Esophagus muscularis mucosa (tissue), 4 donors: ENCODE data around the gene DERA. TPM values are rescaled to one million over a fixed set of nuclear protein-coding genes. Genes with fewer than 3 reads are reported as not detected.

Experiments
- DNase-seq: peaks from one replicate; pipeline ENCODE4 v3.0.0-alpha.2; 2017; ENCODE audit errors: extremely low spot score
- H3K27ac ChIP-seq, 4 donors: fragments of 200-600 bp; sonication (generic); replicated peaks in 1 of 4; 1 replicate in 3 of 4; 2 replicates in 1 of 4; pipeline ENCODE4 v1.5.1; 2016 to 2019; ENCODE audit warnings: mild to moderate bottlenecking in 1 of 4
- H3K27me3 ChIP-seq, 4 donors: fragments of 200-600 bp; sonication (generic); one replicate each; pipeline versions ENCODE4 v1.5.1 to v1.6.0; 2016 to 2019
- H3K36me3 ChIP-seq, 4 donors: fragments of 200-600 bp; sonication (generic); one replicate each; pipeline ENCODE4 v1.5.1; 2016 to 2019
- H3K4me1 ChIP-seq, 4 donors: fragments of 200-600 bp; sonication (generic); one replicate each; pipeline ENCODE4 v1.5.1; 2016 to 2019
- H3K4me3 ChIP-seq, 4 donors: fragments of 200-600 bp; sonication (generic); 1 replicate in 2 of 4; 2 replicates in 2 of 4; pipeline ENCODE4 v1.5.1; 2016 to 2019; ENCODE audit warnings: mild to moderate bottlenecking in 4 of 4, moderate library complexity in 1 of 4
- H3K9me3 ChIP-seq, 4 donors: fragments of 200-600 bp; sonication (generic); 1 replicate in 3 of 4; 2 replicates in 1 of 4; pipeline ENCODE4 v1.5.1; 2016 to 2019
- EP300 ChIP-seq: sonication (generic); formaldehyde crosslinking; IDR thresholded peaks from one replicate; pipeline ENCODE4 v1.6.1; 2017; ENCODE audit warnings: antibody characterized with exemption
- POLR2A ChIP-seq: fragments of 450-650 bp; IDR thresholded peaks from one replicate; pipeline ENCODE4 v1.6.1; 2017; ENCODE audit warnings: antibody characterized with exemption, moderate library complexity, mild to moderate bottlenecking, low read depth
- POLR2AphosphoS5 ChIP-seq, 2 donors: sonication (generic); formaldehyde crosslinking; IDR thresholded peaks; one replicate each; pipeline ENCODE4 v1.6.1; 2017; ENCODE audit warnings: antibody characterized with exemption in 2 of 2
- WGBS: methylation state at CpG from one replicate; pipeline ENCODE4 v1.1.5; 2018; 5-methylcytosine and 5-hydroxymethylcytosine counted together
- intact Hi-C: fragments of 100-400 bp; cut with DNase I; formaldehyde crosslinking; loops from one replicate; pipeline ENCODE4 v1.15.1; 2023
- total RNA-seq, 4 donors: library from RNA; depleted of rRNA; stranded (reverse); fragments of >200 nt; gene quantifications; one replicate each; pipeline versions ENCODE4 v1.1.0 to v1.2.1, GENCODE V29; 2016
- TF ChIP-seq, protein P1 (sequence below), 3 experiments: fragments of 200-600 bp in 2 of 3; fragments of 450-650 bp in 1 of 3; sonication (generic) in 2 of 3; IDR thresholded peaks; one replicate each; pipeline ENCODE4 v1.5.1; 2017 to 2019; ENCODE audit warnings: antibody characterized with exemption in 3 of 3, mild to moderate bottlenecking in 2 of 3, moderate library complexity in 1 of 3

DERA gene
- total RNA-seq, 4 donors from 2014 or later, result 30.6 to 47.3 (median 34.3) TPM

DNA sequence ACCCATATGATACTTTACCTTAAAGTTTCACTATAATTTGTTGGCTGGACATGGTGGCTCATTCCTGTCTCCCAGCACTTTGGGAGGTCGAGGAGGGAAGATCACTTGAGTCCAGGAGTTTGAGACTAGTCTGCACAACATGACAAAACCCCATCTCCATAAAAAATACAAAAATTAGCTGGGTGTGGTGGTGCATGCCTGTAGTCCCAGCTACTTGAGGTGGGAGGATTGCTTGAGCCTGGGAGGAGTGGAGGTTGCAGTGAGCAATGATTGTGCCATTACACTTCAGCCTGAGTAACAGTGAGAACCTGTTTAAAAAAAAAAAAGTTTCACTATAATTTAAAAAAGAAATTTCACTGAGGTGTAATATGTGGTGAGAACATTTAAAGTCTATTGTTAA is 21.2 kb downstream of the DERA start:
- 93% methylated on average over 1 of the region's 1 CpG for WGBS
- H3K36me3 ChIP-seq, result no peaks in the 10 kb centered on the region

DNA sequence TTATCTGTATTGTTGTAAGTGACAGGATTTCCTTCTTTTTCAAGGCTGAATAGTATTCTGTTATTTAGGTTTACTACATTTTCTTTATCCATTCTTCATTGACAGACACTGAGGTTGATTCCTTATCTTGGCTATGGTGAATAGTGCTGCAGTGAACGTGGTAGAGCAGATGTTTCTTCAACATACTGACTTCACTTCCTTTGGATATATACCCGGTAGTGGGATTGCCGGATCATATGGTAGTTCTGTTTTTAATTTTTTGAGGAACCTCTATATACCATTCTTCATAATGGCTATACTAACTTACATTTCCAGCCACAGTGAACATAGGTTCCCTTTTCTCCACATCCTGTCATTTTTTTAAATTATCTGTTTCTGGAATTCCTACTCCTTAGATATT is 21.8 kb downstream of the DERA start:
- no peaks in the 10 kb centered on the region for H3K27me3 ChIP-seq
- intact Hi-C loops, result no loop called here
- H3K36me3 ChIP-seq, result no peaks in the 10 kb centered on the region
- H3K4me1 ChIP-seq, result peaks cover 11 to 34% (median 27%) of the 10 kb centered on the region in 4 donors
- no peaks in the 10 kb centered on the region for H3K9me3 ChIP-seq
- DNase-seq, result no peak
- TF ChIP-seq POLR2AphosphoS5 (IDR thresholded peaks at IDR 0.05), result no peak
- no peak for TF ChIP-seq POLR2A
- TF ChIP-seq EP300, result no peak
- TF ChIP-seq, protein P1, sequence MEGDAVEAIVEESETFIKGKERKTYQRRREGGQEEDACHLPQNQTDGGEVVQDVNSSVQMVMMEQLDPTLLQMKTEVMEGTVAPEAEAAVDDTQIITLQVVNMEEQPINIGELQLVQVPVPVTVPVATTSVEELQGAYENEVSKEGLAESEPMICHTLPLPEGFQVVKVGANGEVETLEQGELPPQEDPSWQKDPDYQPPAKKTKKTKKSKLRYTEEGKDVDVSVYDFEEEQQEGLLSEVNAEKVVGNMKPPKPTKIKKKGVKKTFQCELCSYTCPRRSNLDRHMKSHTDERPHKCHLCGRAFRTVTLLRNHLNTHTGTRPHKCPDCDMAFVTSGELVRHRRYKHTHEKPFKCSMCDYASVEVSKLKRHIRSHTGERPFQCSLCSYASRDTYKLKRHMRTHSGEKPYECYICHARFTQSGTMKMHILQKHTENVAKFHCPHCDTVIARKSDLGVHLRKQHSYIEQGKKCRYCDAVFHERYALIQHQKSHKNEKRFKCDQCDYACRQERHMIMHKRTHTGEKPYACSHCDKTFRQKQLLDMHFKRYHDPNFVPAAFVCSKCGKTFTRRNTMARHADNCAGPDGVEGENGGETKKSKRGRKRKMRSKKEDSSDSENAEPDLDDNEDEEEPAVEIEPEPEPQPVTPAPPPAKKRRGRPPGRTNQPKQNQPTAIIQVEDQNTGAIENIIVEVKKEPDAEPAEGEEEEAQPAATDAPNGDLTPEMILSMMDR (IDR thresholded peaks at IDR 0.05), result no peak
- WGBS, result 68% methylated on average over 3 of the region's 3 CpGs
- no peak overlapping the region for H3K4me3 ChIP-seq
- H3K27ac ChIP-seq, result no peak overlapping the region

More for the DNA sequence above, 21.2 kb downstream of the DERA start:
- Histone ChIP-seq H3K27ac (no peak overlapping the region), H3K4me3 (no peak overlapping the region), H3K9me3 (no peaks in the 10 kb centered on the region), H3K4me1 (peaks cover 11 to 40% (median 32%) of the 10 kb centered on the region in 4 donors), H3K27me3 (no peaks in the 10 kb centered on the region)
- no peak for DNase-seq
- TF ChIP-seq POLR2A, result no peak
- TF ChIP-seq EP300, result no peak
- TF ChIP-seq POLR2AphosphoS5 (IDR thresholded peaks at IDR 0.05), result no peak
- TF ChIP-seq, protein P1 (IDR thresholded peaks at IDR 0.05), result no peak
- intact Hi-C loops, result no loop called here

DNA sequence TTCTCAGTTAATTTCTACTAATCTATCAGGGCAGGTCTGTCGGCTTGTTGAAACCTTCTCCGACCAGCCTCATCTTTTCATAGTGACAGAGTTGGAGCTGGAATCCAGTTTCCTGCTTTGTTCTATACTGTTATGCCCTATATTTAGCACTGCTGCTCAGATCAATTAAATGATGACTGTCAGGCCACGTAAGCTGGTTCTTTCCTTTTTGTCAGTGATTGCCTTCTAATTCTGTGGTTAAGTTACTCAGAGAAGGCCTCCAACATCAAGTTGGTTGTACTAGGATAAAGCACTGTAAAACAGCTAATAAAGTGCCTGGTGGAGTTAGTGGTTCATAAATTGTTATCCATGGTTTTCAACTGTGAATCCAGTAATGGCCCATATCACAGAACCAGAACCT is 22.6 kb downstream of the DERA start:
- intact Hi-C loops, result no loop called here
- Histone ChIP-seq H3K27me3 (no peaks in the 10 kb centered on the region), H3K4me1 (peaks cover 4 to 26% (median 19%) of the 10 kb centered on the region in 4 donors), H3K36me3 (no peaks in the 10 kb centered on the region), H3K9me3 (peaks cover 0 to 1% (median under 1%) of the 10 kb centered on the region in 4 donors), H3K4me3 (no peak overlapping the region), H3K27ac (peak overlapping the region; percentile 0 to 43 (median 38))
- no peak for TF ChIP-seq POLR2A
- WGBS, result 61% methylated on average over 3 of the region's 3 CpGs
- DNase-seq, result no peak

DNA sequence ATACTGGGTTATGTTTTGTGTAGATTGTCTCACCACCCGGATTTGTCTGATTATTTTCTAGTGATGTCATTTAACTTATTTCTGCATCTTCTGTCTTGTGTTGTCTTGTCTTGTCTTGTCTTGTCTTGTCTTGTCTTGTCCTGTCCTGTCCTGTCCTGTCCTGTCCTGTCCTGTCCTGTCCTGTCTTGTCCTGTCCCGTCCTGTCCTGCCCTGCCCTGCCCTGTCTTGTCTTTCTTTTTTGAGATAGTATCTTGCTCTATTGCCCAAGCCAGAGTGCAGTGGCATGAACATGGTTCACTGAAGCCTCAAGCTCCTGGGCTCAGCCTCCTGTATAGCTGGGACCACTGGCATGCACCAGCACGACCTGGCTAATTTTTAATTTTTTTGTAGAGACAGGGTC is 25.6 kb downstream of the DERA start:
- WGBS, result 96% methylated on average over 3 of the region's 3 CpGs
- H3K36me3 ChIP-seq, result no peaks in the 10 kb centered on the region
- H3K27ac ChIP-seq, result no peak overlapping the region
- no peaks in the 10 kb centered on the region for H3K27me3 ChIP-seq
- no peak overlapping the region for H3K4me3 ChIP-seq
- TF ChIP-seq POLR2A, result no peak
- TF ChIP-seq POLR2AphosphoS5 (IDR thresholded peaks at IDR 0.05), result no peak
- no peak for TF ChIP-seq EP300
- TF ChIP-seq, protein P1 (IDR thresholded peaks at IDR 0.05), result no peak
- peaks cover 0 to 11% (median 5%) of the 10 kb centered on the region in 4 donors for H3K4me1 ChIP-seq
- H3K9me3 ChIP-seq, result peaks cover 0 to 6% (median 3%) of the 10 kb centered on the region in 4 donors
- DNase-seq, result no peak
- intact Hi-C loops, result no loop called here

DNA sequence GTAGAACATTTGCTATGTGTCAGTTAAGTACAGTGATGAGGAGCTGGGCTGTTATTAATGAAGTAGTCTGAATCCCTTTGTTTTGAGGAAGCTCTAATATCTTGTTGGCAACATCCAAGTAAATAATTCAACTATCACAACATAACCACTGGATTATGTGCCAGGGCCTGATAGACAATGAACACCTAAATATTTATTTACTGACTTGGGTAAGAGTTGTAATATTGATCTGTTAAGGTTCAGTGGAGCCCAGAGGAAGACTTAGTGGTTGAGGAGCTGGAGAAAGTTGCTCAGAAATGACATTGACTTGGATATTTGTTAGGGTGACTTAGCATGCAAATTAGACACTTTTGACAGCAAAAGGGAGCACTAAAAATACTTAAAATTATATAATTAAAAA is 26.8 kb downstream of the DERA start:
- intact Hi-C loops, result no loop called here
- Histone ChIP-seq H3K36me3 (no peaks in the 10 kb centered on the region), H3K27me3 (no peaks in the 10 kb centered on the region), H3K4me1 (peaks cover 0 to 11% (median 5%) of the 10 kb centered on the region in 4 donors), H3K4me3 (no peak overlapping the region), H3K9me3 (peaks cover 0 to 6% (median 3%) of the 10 kb centered on the region in 4 donors), H3K27ac (no peak overlapping the region)
- no peak for DNase-seq
- no peak for TF ChIP-seq EP300
- no peak for TF ChIP-seq POLR2AphosphoS5 (IDR thresholded peaks at IDR 0.05)
- TF ChIP-seq, protein P1 (IDR thresholded peaks at IDR 0.05), result no peak
- no peak for TF ChIP-seq POLR2A
